Common myeloid progenitor, CD34-positive (primary cell): ENCODE measurements around the gene NEFH.

ENCODE experiments used
- CTCF ChIA-PET: fragments of 350-600 bp; sonication (Branson Sonifier 250); formaldehyde crosslinking; loops from one replicate; lab custom pipeline; 2021; ENCODE audit warnings: antibody characterized with exemption; lab: Charles Lee
- POLR2A ChIA-PET: fragments of 350-600 bp; sonication (Branson Sonifier 250); formaldehyde crosslinking; loops from one replicate; lab custom pipeline; 2021; ENCODE audit warnings: antibody characterized with exemption; lab: Charles Lee
- DNase-seq, 3 donors: peaks; one replicate each; pipeline versions ENCODE4 v3.0.0 to v3.0.0-alpha.2; 2013
- H3K27ac ChIP-seq, 2 experiments: 1 replicate in 1 of 2; 2 replicates in 1 of 2; pipeline ENCODE4 v1.7.0; 2013; ENCODE audit warnings: inconsistent platforms in 2 of 2, low read length in 2 of 2, mild to moderate bottlenecking in 2 of 2, low read depth in 1 of 2, moderate library complexity in 1 of 2; ENCODE audit not compliant: severe bottlenecking in 2 of 2, insufficient read depth in 1 of 2, poor library complexity in 1 of 2
- H3K27me3 ChIP-seq, 5 experiments: replicated peaks in 2 of 5; 1 replicate in 3 of 5; 2 replicates in 2 of 5; pipeline versions ENCODE4 v1.6.1 to v1.7.0; 2013; ENCODE audit warnings: low read length in 4 of 5, mild to moderate bottlenecking in 2 of 5, moderate library complexity in 2 of 5, inconsistent platforms in 1 of 5; ENCODE audit not compliant: insufficient read depth in 5 of 5, control insufficient read depth in 4 of 5
- H3K36me3 ChIP-seq, 4 experiments: 1 replicate in 2 of 4; 2 replicates in 2 of 4; pipeline versions ENCODE4 v1.6.1 to v1.7.0; 2013; ENCODE audit warnings: low read length in 3 of 4, control low read depth in 1 of 4, mild to moderate bottlenecking in 1 of 4; ENCODE audit not compliant: control insufficient read depth in 4 of 4, insufficient read depth in 4 of 4
- H3K4me1 ChIP-seq, 4 experiments: 1 replicate in 3 of 4; 2 replicates in 1 of 4; pipeline versions ENCODE4 v1.6.1 to v1.7.1; 2013; ENCODE audit warnings: low read length in 3 of 4, mild to moderate bottlenecking in 3 of 4, control low read depth in 1 of 4, inconsistent platforms in 1 of 4, moderate library complexity in 1 of 4; ENCODE audit not compliant: control insufficient read depth in 4 of 4, insufficient read depth in 4 of 4; ENCODE audit errors: control extremely low read depth in 1 of 4
- H3K4me3 ChIP-seq, 7 experiments: 1 replicate in 4 of 7; 2 replicates in 3 of 7; pipeline versions ENCODE4 v1.5.1 to v1.7.0; 2013; ENCODE audit warnings: mild to moderate bottlenecking in 7 of 7, low read length in 6 of 7, moderate library complexity in 6 of 7, inconsistent platforms in 2 of 7, low read depth in 2 of 7, control low read depth in 1 of 7; ENCODE audit not compliant: insufficient read depth in 4 of 7, control insufficient read depth in 1 of 7; ENCODE audit errors: extremely low read depth in 1 of 7
- H3K9me3 ChIP-seq, 5 experiments: 1 replicate in 4 of 5; 2 replicates in 1 of 5; pipeline versions ENCODE4 v1.6.1 to v1.7.1; 2013; ENCODE audit warnings: low read length in 4 of 5, mild to moderate bottlenecking in 2 of 5, inconsistent platforms in 1 of 5, low read depth in 1 of 5, moderate library complexity in 1 of 5; ENCODE audit not compliant: control insufficient read depth in 4 of 5, insufficient read depth in 2 of 5; ENCODE audit errors: control extremely low read depth in 1 of 5
- WGBS: methylation state at CpG from one replicate; pipeline ENCODE4 v1.1.5; 2013; ENCODE audit not compliant: insufficient coverage; 5-methylcytosine and 5-hydroxymethylcytosine counted together

The NEFH gene

DNA sequence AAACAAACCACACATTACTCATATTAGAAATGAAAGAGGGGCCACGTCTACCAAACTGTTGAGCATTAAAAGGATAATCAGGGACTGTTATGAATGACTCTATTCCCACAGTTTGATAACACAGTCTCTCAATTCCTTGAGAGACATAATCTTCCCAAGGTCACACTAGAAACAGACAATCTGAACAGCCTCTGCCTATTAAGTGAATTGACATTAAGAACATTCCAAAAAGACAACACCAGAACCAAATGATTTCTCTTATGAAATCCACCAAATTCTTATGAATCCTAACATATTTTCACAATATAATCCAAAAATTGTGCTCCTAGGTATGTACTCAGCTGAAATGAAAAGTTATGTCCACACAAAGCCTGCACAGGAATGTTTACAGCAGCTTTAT, 37.0 kb upstream of the NEFH start:
- Histone ChIP-seq H3K9me3 (no peaks in the 10 kb centered on the region), H3K4me1 (no peaks in the 10 kb centered on the region), H3K36me3 (no peaks in the 10 kb centered on the region), H3K27ac (no peak overlapping the region), H3K27me3 (no peaks in the 10 kb centered on the region), H3K4me3 (no peak overlapping the region)
- WGBS, result no CpG with 5 or more reads among the region's 1 CpG
- ChIA-PET CTCF (no interaction called here), POLR2A (no interaction called here)
- DNase-seq, result no peak

DNA sequence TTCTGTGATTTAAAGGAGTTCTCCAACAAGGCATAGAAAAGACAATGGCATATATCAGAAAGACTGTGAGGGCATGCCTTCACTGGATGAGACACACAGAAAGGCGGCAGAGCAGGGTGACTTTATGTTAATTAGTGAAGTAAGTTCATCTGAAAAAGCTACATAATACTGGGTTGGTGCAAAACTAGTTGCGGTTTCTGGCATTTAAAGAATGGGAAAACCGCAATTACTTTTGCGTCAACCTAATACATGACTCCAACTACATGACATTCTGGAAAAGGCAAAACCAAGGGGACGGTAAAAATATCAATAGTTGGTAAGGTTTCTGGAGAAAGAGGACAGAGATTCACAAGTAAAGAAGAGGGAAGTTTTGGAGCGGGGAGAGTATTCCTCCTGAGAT, 36.6 kb upstream of the NEFH start:
- ChIA-PET POLR2A (no interaction called here), CTCF (no interaction called here)
- WGBS, result 100% methylated on average over 1 of the region's 6 CpGs

DNA sequence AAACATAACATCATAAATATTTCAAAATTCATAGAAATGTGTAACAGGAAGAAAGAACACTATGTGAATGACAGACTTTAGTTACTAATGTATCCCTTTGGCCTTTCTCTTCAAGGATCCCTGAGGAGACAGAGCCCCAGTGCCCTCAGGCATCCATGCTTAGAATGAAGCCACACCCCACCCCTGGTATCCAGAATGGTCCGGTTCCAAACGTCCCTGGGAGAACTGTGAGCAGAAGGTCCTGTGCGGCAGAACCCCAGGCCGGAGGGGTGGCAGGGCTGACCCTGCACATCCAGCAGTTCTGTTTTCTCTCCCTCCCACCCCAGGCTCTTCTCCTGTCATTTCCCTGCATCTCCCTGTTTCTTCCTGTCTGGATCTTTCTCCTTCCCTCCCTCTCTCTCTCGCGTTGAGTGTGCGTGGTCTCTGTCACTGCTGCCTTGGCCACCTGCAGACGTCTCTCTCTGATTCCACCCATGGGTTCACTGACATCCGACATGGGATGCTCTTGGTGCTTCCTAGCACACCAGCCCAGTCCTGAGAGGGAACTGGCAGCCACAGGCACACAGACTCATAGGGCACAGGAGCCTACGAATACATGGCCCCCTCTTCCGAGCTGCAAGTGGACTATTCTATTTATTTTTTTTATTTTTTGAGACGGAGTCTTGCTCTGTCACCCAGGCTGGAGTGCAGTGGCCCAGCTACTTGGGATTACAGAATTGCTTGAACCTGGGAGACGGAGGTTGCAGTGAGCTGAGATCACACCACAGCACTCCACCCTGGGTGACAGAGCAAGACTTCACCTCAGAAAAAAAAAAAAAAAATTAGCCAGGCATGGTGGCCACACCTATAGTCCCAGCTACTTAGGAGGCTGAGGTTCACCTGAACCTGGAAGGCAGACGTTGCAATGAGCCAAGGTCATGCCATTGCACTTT, 35.9 kb upstream of the NEFH start:
- Histone ChIP-seq H3K27ac (no peak overlapping the region), H3K36me3 (no peaks in the 10 kb centered on the region), H3K27me3 (no peaks in the 10 kb centered on the region), H3K4me1 (no peaks in the 10 kb centered on the region), H3K9me3 (no peaks in the 10 kb centered on the region), H3K4me3 (no peak overlapping the region)
- POLR2A ChIA-PET, result no interaction called here
- DNase-seq, result no peak
- CTCF ChIA-PET, result no interaction called here
- 73% methylated on average over 10 of the region's 14 CpGs for WGBS

More for the DNA sequence above, 36.6 kb upstream of the NEFH start:
- Histone ChIP-seq H3K9me3 (no peaks in the 10 kb centered on the region), H3K36me3 (no peaks in the 10 kb centered on the region), H3K27me3 (no peaks in the 10 kb centered on the region), H3K27ac (no peak overlapping the region), H3K4me1 (no peaks in the 10 kb centered on the region), H3K4me3 (no peak overlapping the region)
- no peak for DNase-seq

DNA sequence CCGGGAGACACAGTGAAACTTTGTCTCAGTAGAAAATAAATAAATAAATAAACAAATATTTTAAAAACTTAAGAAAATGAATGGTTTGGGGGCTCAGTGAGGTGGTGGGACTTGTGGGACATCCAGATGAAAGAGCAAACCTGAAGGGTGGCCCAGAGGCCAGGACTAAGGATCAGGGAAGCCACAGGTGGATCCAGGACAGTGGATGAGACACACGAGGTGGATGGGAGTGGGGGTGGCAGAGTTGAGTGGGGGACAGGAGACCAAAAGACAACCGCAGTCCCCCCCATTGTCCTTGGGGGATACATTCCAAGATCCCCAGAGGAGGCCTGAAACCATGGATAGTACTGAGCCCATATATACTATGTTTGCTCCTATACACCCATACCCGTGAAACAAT, 34.5 kb upstream of the NEFH start:
- DNase-seq, result no peak
- Histone ChIP-seq H3K9me3 (no peaks in the 10 kb centered on the region), H3K27me3 (no peaks in the 10 kb centered on the region), H3K4me3 (no peak overlapping the region), H3K4me1 (no peaks in the 10 kb centered on the region), H3K27ac (no peak overlapping the region), H3K36me3 (no peaks in the 10 kb centered on the region)
- CTCF ChIA-PET, result no interaction called here
- 100% methylated on average over 2 of the region's 4 CpGs for WGBS
- POLR2A ChIA-PET, result no interaction called here

DNA sequence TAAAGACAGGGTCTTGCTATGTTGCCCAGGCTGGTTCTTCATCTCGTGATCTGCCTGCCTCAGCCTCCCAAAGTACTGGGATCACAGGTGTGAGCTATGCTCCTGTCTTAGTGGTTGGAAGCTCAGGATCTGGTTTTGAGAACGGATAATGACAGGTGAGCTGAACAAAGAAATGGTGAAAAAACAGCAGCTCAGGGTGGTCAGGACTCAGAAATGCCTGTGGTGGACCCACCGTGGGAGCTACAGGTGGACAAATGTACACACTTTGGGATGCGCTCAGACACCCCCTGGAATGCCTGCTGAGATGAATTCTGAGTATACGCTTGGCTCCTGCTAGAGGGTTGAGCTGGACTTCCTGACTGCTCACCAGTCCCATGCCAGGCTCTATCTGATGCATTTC, 32.1 kb upstream of the NEFH start:
- Histone ChIP-seq H3K27me3 (no peaks in the 10 kb centered on the region), H3K27ac (no peak overlapping the region), H3K9me3 (no peaks in the 10 kb centered on the region), H3K4me3 (no peak overlapping the region), H3K4me1 (no peaks in the 10 kb centered on the region), H3K36me3 (no peaks in the 10 kb centered on the region)
- 98% methylated on average over 4 of the region's 5 CpGs for WGBS
- no peak for DNase-seq
- ChIA-PET POLR2A (no interaction called here), CTCF (interaction anchor here (0.9 to 1.7 kb wide), 2 partner anchors 21 to 23 kb away, joined by 3 to 5 read pairs; no protein-coding TSS in a partner anchor)

DNA sequence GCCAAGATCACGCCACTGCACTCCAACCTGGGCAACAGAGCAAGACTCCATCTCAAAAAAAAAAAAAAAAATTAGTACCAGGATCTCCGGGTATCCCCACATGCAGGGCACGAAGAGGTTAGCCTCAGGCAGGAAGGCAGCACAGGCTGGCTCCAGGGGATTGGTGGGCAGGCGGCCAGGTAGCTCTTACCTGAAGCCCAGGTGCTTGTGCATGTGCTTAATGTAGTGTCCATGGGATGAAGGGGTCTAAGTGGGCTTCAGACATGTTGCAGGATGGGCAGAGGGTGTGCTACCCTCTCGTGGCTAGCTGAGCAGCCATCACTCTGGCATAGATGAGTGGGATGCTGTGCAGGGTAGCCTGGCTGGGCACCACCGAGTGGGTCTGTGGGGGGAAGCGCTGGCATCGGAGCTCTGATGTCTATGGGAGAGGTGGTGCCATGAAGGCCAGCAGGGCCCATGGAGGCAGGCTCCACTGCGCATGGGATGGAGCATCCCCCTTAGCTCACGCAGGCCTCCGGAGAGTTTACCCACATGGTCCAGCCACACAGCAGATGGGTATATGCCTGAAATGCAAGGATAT, 30.6 kb upstream of the NEFH start:
- ChIA-PET POLR2A (no interaction called here), CTCF (interaction anchor here (0.7 kb wide), 1 partner anchor 13 kb away, joined by 3 read pairs; no protein-coding TSS in a partner anchor)
- Histone ChIP-seq H3K36me3 (no peaks in the 10 kb centered on the region), H3K27ac (no peak overlapping the region), H3K4me1 (no peaks in the 10 kb centered on the region), H3K4me3 (no peak overlapping the region), H3K27me3 (no peaks in the 10 kb centered on the region), H3K9me3 (no peaks in the 10 kb centered on the region)
- no peak for DNase-seq
- 96% methylated on average over 5 of the region's 11 CpGs for WGBS

DNA sequence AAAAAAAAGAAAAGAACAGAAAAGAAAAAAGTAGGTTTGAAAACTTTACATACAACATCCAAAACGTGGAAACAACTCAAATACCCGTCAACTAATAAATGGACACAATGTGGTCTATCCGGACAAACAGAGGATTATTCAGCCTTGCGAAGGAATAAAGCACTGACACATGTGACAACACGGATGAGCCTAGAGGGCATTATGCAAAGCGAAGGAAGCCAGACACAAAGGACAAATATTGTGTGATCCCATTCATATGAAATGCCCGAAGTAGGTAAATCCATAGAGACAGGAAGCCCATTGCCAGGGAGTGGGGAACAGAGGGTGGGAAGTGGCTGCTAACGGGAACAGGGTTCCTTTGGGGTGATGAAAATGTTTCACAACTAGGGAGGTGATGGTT, 29.8 kb upstream of the NEFH start:
- ChIA-PET CTCF (interaction anchor here (0.7 kb wide), 1 partner anchor 14 kb away, joined by 3 read pairs; no protein-coding TSS in a partner anchor), POLR2A (no interaction called here)
- Histone ChIP-seq H3K27me3 (no peaks in the 10 kb centered on the region), H3K4me3 (no peak overlapping the region), H3K36me3 (no peaks in the 10 kb centered on the region), H3K4me1 (no peaks in the 10 kb centered on the region), H3K9me3 (no peaks in the 10 kb centered on the region), H3K27ac (no peak overlapping the region)
- 95% methylated on average over 7 of the region's 8 CpGs for WGBS
- no peak for DNase-seq
